Peyer's patch (tissue), 4 donors: ENCODE results near the gene ATP2B2.

ENCODE experiments used
- CTCF ChIP-seq, 6 experiments: fragments of 450-650 bp in 4 of 6; fragments of 200-600 bp in 2 of 6; sonication (generic) in 1 of 6; IDR thresholded peaks; one replicate each; pipeline ENCODE4 v1.5.1; 2017 to 2019; ENCODE audit warnings: antibody characterized with exemption in 6 of 6, mild to moderate bottlenecking in 3 of 6, moderate library complexity in 1 of 6
- POLR2A ChIP-seq, 2 donors: fragments of 450-650 bp; IDR thresholded peaks; one replicate each; pipeline ENCODE4 v1.5.1; 2017; ENCODE audit warnings: antibody characterized with exemption in 2 of 2, mild to moderate bottlenecking in 2 of 2, moderate library complexity in 2 of 2

GRCh38 chr3:10513306-10513705, 7.9 kb upstream of the ATP2B2 start:
- TF ChIP-seq CTCF (IDR thresholded peaks at IDR 0.05): no peak
- no peak for TF ChIP-seq POLR2A (IDR thresholded peaks at IDR 0.05)
